OCI-LY7 (cell line): Measurements from ENCODE around the gene ZNF593OS.

Source experiments
- EZH2phosphoT487 ChIP-seq: fragments of 200-600 bp; sonication (generic); IDR thresholded peaks from 2 replicates; pipeline ENCODE4 v1.6.1; 2018; ENCODE audit warnings: low read depth, borderline replicate concordance, mild to moderate bottlenecking, mixed run types, antibody characterized with exemption, low read length, moderate library complexity, mixed read lengths
- TF ChIP-seq, protein P1 (sequence below): fragments of 200-600 bp; sonication (generic); conservative IDR thresholded peaks from 2 replicates; pipeline ENCODE4 v1.5.1; 2014; ENCODE audit warnings: mild to moderate bottlenecking, antibody characterized with exemption, low read length, moderate library complexity, mixed read lengths

DNA sequence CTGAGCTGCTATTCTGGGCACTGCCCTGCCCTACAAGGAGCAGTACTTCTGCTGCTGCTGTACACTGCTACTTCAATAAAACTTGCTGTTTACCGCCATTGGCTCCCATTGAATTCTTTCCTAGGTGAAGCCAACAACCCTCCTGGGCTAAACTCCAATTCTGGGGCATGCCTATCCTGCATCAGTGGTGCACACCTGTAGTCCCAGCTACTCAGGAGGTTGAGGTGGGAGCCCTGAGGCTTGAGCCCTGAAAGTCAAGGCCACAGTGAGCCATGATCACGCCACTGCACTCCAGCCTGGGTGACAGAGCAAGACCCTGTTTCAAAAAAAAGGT, 38.8 kb downstream of the ZNF593OS start:
- TF ChIP-seq, protein P1, sequence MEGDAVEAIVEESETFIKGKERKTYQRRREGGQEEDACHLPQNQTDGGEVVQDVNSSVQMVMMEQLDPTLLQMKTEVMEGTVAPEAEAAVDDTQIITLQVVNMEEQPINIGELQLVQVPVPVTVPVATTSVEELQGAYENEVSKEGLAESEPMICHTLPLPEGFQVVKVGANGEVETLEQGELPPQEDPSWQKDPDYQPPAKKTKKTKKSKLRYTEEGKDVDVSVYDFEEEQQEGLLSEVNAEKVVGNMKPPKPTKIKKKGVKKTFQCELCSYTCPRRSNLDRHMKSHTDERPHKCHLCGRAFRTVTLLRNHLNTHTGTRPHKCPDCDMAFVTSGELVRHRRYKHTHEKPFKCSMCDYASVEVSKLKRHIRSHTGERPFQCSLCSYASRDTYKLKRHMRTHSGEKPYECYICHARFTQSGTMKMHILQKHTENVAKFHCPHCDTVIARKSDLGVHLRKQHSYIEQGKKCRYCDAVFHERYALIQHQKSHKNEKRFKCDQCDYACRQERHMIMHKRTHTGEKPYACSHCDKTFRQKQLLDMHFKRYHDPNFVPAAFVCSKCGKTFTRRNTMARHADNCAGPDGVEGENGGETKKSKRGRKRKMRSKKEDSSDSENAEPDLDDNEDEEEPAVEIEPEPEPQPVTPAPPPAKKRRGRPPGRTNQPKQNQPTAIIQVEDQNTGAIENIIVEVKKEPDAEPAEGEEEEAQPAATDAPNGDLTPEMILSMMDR: no peak
- TF ChIP-seq EZH2phosphoT487: no peak
